Right lobe of liver (tissue), 6 donors: ENCODE measurements around the gene RPL37A. TPM values are rescaled to one million over a fixed set of nuclear protein-coding genes. Genes with fewer than 3 reads are reported as not detected.

Experiments used
- ATAC-seq, 4 donors: fragments of 200-7000 bp; cut with Tn5 transposase; one replicate each; pipeline ENCODE4 v1.9.1; 2020; ENCODE audit warnings: mild to moderate bottlenecking in 4 of 4, moderate library complexity in 4 of 4
- DNase-seq, 3 donors: peaks; one replicate each; pipeline ENCODE4 v3.0.0-alpha.2; 2020
- H3K27ac ChIP-seq, 3 donors: fragments of 200-600 bp; one replicate each; pipeline ENCODE4 v1.8.0; 2022
- H3K27me3 ChIP-seq, 2 donors: fragments of 200-600 bp; one replicate each; pipeline ENCODE4 v1.8.0; 2022
- H3K36me3 ChIP-seq, 4 donors: fragments of 200-600 bp; sonication (generic) in 1 of 4; one replicate each; pipeline versions ENCODE4 v1.5.1 to v1.8.0; 2017 to 2022; ENCODE audit warnings: control low read depth in 1 of 4
- H3K4me1 ChIP-seq, 4 donors: fragments of 200-600 bp; sonication (generic) in 1 of 4; one replicate each; pipeline versions ENCODE4 v1.5.1 to v1.8.0; 2017 to 2022; ENCODE audit warnings: control low read depth in 1 of 4
- H3K4me3 ChIP-seq, 3 donors: fragments of 200-600 bp; one replicate each; pipeline ENCODE4 v1.8.0; 2022
- H3K9me3 ChIP-seq, 4 donors: fragments of 200-600 bp; sonication (generic) in 1 of 4; one replicate each; pipeline versions ENCODE4 v1.5.1 to v1.8.0; 2017 to 2022; ENCODE audit warnings: control low read depth in 1 of 4
- POLR2A ChIP-seq: fragments of 450-650 bp; IDR thresholded peaks from one replicate; pipeline ENCODE4 v1.6.1; 2017; ENCODE audit warnings: antibody characterized with exemption, mild to moderate bottlenecking
- WGBS: methylation state at CpG from one replicate; pipeline ENCODE4 v1.1.6; 2018; ENCODE audit warnings: low coverage, low lambda C conversion rate; ENCODE audit not compliant: insufficient coverage; ENCODE audit errors: missing lambda C conversion rate; 5-methylcytosine and 5-hydroxymethylcytosine counted together
- intact Hi-C, 2 donors: fragments of 100-400 bp; cut with DNase I; formaldehyde crosslinking; loops; one replicate each; pipeline versions ENCODE4 v1.11.2 to v1.14.1; 2022
- total RNA-seq, 6 experiments: library from RNA; depleted of rRNA in 2 of 6; stranded (reverse); fragments of >200 nt in 2 of 6; fragmentation: NEBNext Ultra II Directional in 3 of 6; extraction: Animal tissue kit (Norgen Biotek cat#: 25700) in 3 of 6; gene quantifications; one replicate each; pipeline versions ENCODE4 v1.1.0 to v1.2.4, GENCODE V29; 2016 to 2023
- TF ChIP-seq, protein P1 (sequence below), 4 donors: fragments of 200-600 bp in 3 of 4; fragments of 450-650 bp in 1 of 4; IDR thresholded peaks; one replicate each; pipeline versions ENCODE4 v1.5.1 to v1.8.0; 2016 to 2022; ENCODE audit warnings: antibody characterized with exemption in 4 of 4, mild to moderate bottlenecking in 2 of 4
- donor health status: DM: no; HTN: yes; CAD: no.
- donor health status: DM: no; HTN: no; CAD: no.
- donor health status: DM: no; HTN: no; CAD: no.
- donor health status: DM: no; HTN: yes; CAD: no.
- donor health status: DM: no; HTN: yes; CAD: no.

The RPL37A gene
- total RNA-seq, 6 experiments from 2014 or later: 383 to 894 (median 710) TPM

- Histone ChIP-seq H3K4me1 (peaks cover 0 to 16% (median 7%) of the 10 kb centered on the region in 4 donors), H3K27me3 (no peaks in the 10 kb centered on the region), H3K27ac (peak overlapping the region; percentile 32 to 55 (median 44)), H3K9me3 (no peaks in the 10 kb centered on the region), H3K4me3 (peak overlapping the region; percentile 68 to 84 (median 81)), H3K36me3 (peaks cover 8 to 34% (median 21%) of the 10 kb centered on the region in 4 donors)
- ATAC-seq: no peak
- intact Hi-C loops: no loop called here
- WGBS: 0% methylated on average over 3 of the region's 6 CpGs
- no peak for DNase-seq
- no peak for TF ChIP-seq POLR2A
- TF ChIP-seq, protein P1, sequence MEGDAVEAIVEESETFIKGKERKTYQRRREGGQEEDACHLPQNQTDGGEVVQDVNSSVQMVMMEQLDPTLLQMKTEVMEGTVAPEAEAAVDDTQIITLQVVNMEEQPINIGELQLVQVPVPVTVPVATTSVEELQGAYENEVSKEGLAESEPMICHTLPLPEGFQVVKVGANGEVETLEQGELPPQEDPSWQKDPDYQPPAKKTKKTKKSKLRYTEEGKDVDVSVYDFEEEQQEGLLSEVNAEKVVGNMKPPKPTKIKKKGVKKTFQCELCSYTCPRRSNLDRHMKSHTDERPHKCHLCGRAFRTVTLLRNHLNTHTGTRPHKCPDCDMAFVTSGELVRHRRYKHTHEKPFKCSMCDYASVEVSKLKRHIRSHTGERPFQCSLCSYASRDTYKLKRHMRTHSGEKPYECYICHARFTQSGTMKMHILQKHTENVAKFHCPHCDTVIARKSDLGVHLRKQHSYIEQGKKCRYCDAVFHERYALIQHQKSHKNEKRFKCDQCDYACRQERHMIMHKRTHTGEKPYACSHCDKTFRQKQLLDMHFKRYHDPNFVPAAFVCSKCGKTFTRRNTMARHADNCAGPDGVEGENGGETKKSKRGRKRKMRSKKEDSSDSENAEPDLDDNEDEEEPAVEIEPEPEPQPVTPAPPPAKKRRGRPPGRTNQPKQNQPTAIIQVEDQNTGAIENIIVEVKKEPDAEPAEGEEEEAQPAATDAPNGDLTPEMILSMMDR (IDR thresholded peaks at IDR 0.05): no peak
Observed at GRCh38 chr2:216498070-216498378, 620 bp upstream of the RPL37A start.

GRCh38 chr2:216499641-216500218 lies 1.1 kb downstream of the RPL37A start:
- 23% methylated on average over 6 of the region's 6 CpGs for WGBS
- Histone ChIP-seq H3K36me3 (peaks cover 8 to 49% (median 26%) of the 10 kb centered on the region in 4 donors), H3K9me3 (no peaks in the 10 kb centered on the region), H3K27ac (no peak overlapping the region), H3K4me1 (peaks cover 0 to 16% (median 7%) of the 10 kb centered on the region in 4 donors), H3K27me3 (no peaks in the 10 kb centered on the region), H3K4me3 (peak overlapping the region; percentile 68 to 84 (median 81))
- intact Hi-C loops: no loop called here
- no peak for TF ChIP-seq POLR2A
- TF ChIP-seq, protein P1 (IDR thresholded peaks at IDR 0.05): no peak
- DNase-seq (no peak), ATAC-seq (no peak)

GRCh38 chr2:216500572-216500971 lies 1.9 kb downstream of the RPL37A start:
- H3K36me3 ChIP-seq: peaks cover 8 to 50% (median 26%) of the 10 kb centered on the region in 4 donors
- ATAC-seq: no peak
- peaks cover 0 to 16% (median 7%) of the 10 kb centered on the region in 4 donors for H3K4me1 ChIP-seq
- intact Hi-C loops: no loop called here
- DNase-seq: no peak
- H3K4me3 ChIP-seq: no peak overlapping the region
- no peak for TF ChIP-seq POLR2A
- TF ChIP-seq, protein P1 (IDR thresholded peaks at IDR 0.05): no peak
- no peak overlapping the region for H3K27ac ChIP-seq
- H3K9me3 ChIP-seq: no peaks in the 10 kb centered on the region
- H3K27me3 ChIP-seq: no peaks in the 10 kb centered on the region
- whole genome bisulfite sequencing: 97% methylated on average over 2 of the region's 2 CpGs

DNA sequence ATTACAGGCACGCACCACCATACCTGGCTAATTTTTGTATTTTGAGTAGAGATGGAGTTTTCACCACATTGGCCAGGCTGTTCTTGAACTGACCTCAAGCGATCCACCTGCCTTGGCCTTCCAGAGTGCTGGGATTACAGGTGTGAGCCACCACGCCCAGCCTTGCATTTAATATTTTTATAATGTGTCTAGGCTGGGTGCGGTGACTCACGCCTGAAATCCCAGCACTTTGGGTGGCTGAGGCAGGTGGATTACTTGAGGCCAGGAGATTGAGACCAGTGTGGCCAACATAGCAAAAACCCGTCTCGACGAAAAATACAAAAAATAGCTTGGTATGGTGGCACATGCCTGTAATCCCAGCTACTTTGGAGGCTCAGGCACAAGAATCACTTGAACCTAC lies 3.2 kb downstream of the RPL37A start:
- Histone ChIP-seq H3K27me3 (no peaks in the 10 kb centered on the region), H3K9me3 (no peaks in the 10 kb centered on the region), H3K27ac (no peak overlapping the region), H3K36me3 (peaks cover 8 to 50% (median 26%) of the 10 kb centered on the region in 4 donors), H3K4me3 (no peak overlapping the region), H3K4me1 (peaks cover 0 to 16% (median 7%) of the 10 kb centered on the region in 4 donors)
- ATAC-seq: no peak
- intact Hi-C loops: no loop called here
- no peak for TF ChIP-seq POLR2A
- TF ChIP-seq, protein P1 (IDR thresholded peaks at IDR 0.05): no peak
- WGBS: 88% methylated on average over 5 of the region's 8 CpGs
- DNase-seq: no peak
